ENCODE results near the gene PEX11G. TPM values are rescaled to one million over a fixed set of nuclear protein-coding genes. Genes with fewer than 3 reads are reported as not detected.

The PEX11G gene
- total and polyA plus RNA-seq, 2 experiments from 2014 or later, result 2.2 TPM

- TF ChIP-seq ZNF462 (CRISPR knock-in tag; IDR thresholded peaks at IDR 0.05) (no peak), EZH2phosphoT487 (IDR thresholded peaks at IDR 0.05; ENCODE audit: unreplicated experiment) (no peak), CREB1 (CRISPR knock-in tag; IDR thresholded peaks at IDR 0.05; ENCODE audit: low read depth) (no peak), NANOG (IDR thresholded peaks at IDR 0.05; ENCODE audit: borderline replicate concordance) (no peak), EZH2 (IDR thresholded peaks at IDR 0.05; ENCODE audit: low read depth, unreplicated experiment) (no peak)
Observed at GRCh38 chr19:7460562-7460966, 28.3 kb downstream of the PEX11G start (continued).

- H3K4me3 ChIP-seq, result no peak overlapping the region
- H3K79me2 ChIP-seq (replicated peaks; ENCODE audit: insufficient read depth), result no peaks in the 10 kb centered on the region
- no peak overlapping the region for H3K27ac ChIP-seq (ENCODE audit: low read depth)
- no peak overlapping the region for H3K4me2 ChIP-seq
- 0 out of 2 replicates have a peak, but pooled peaks cover 4% of the 10 kb centered on the region for H3F3A ChIP-seq (replicated peaks; ENCODE audit: low read depth)
- H3K4me3 Mint-ChIP-seq, result no peak overlapping the region
- H3K4me1 Mint-ChIP-seq, result no peaks in the 10 kb centered on the region
- no peaks in the 10 kb centered on the region for H3K4me1 ChIP-seq (ENCODE audit: insufficient read depth)
- ATAC-seq (no peak), DNase-seq (ENCODE audit: low spot score) (no peak)
- no peaks in the 10 kb centered on the region for H4K20me1 ChIP-seq (replicated peaks; ENCODE audit: insufficient read depth)
- H2AFZ ChIP-seq, result no peak overlapping the region
- peaks cover 9% of the 10 kb centered on the region for H3K9me3 Mint-ChIP-seq
- H3K9me2 ChIP-seq (ENCODE audit: insufficient read depth), result no peaks in the 10 kb centered on the region
- no peaks in the 10 kb centered on the region; the same call in 1 of the 2 replicates for H3K36me3 ChIP-seq (ENCODE audit: insufficient read depth)
- H3K36me3 Mint-ChIP-seq (ENCODE audit: low read depth), result peaks cover 46% of the 10 kb centered on the region
- peaks cover 3% of the 10 kb centered on the region for H3K27me3 Mint-ChIP-seq (ENCODE audit: insufficient read depth, low read depth, poor library complexity)
- no peaks in the 10 kb centered on the region for H3K27me3 ChIP-seq (ENCODE audit: insufficient read depth)
- H3K27ac Mint-ChIP-seq, result no peak overlapping the region
- TF ChIP-seq ETS1 (IDR thresholded peaks at IDR 0.05) (no peak), EZH2phosphoT487 (IDR thresholded peaks at IDR 0.05; ENCODE audit: unreplicated experiment) (no peak), EZH2 (IDR thresholded peaks at IDR 0.05; ENCODE audit: low read depth, unreplicated experiment) (no peak), CTCF (conservative IDR thresholded peaks at IDR 0.05; ENCODE audit: low read depth in 2 of 2) (no peak), ZNF114 (CRISPR knock-in tag; IDR thresholded peaks at IDR 0.05) (no peak), STAT1 (IDR thresholded peaks at IDR 0.05; ENCODE audit: unreplicated experiment) (no peak)
Observed at GRCh38 chr19:7459773-7460172, 29.1 kb downstream of the PEX11G start.

Measured in GM23338 (cell line).